Activated naive CD8-positive, alpha-beta T cell treated with anti-CD3 and anti-CD28 coated beads, Interleukin-2, amount 50 U/mL, for 24 hours (primary cell): Measurements from ENCODE around the gene CRYGN.

Experiments used
- ATAC-seq: fragments of 150-1000 bp; cut with Tn5 transposase; one replicate; pipeline ENCODE4 v1.10.0; 2021
- DNase-seq: peaks from one replicate; pipeline ENCODE4 v3.0.0; 2021
- H3K27ac Mint-ChIP-seq: one replicate; pipeline ENCODE4 v1.8.0; 2021; ENCODE audit warnings: mild to moderate bottlenecking, mixed read lengths
- H3K27me3 Mint-ChIP-seq: one replicate; pipeline ENCODE4 v1.8.0; 2021; ENCODE audit warnings: mixed read lengths
- H3K36me3 Mint-ChIP-seq: one replicate; pipeline ENCODE4 v1.8.0; 2021; ENCODE audit warnings: low read depth, mixed read lengths
- H3K4me1 Mint-ChIP-seq: one replicate; pipeline ENCODE4 v1.8.0; 2021; ENCODE audit warnings: mixed read lengths
- H3K4me3 Mint-ChIP-seq: one replicate; pipeline ENCODE4 v1.8.0; 2021; ENCODE audit warnings: mild to moderate bottlenecking, moderate library complexity, mixed read lengths
- H3K9me3 Mint-ChIP-seq: one replicate; pipeline ENCODE4 v1.8.0; 2021; ENCODE audit warnings: mixed read lengths

The CRYGN gene

GRCh38 chr7:151468217-151469018, 28.5 kb upstream of the CRYGN start:
- Mint-ChIP-seq H3K9me3 (peaks cover 12% of the 10 kb centered on the region), H3K27ac (peak overlapping the region; percentile 61), H3K36me3 (peaks cover 85% of the 10 kb centered on the region), H3K4me1 (peaks cover 32% of the 10 kb centered on the region), H3K27me3 (no peaks in the 10 kb centered on the region), H3K4me3 (no peak overlapping the region)
- ATAC-seq (no peak), DNase-seq (no peak)

GRCh38 chr7:151465169-151465568, 25.2 kb upstream of the CRYGN start:
- H3K4me1 Mint-ChIP-seq, result peaks cover 9% of the 10 kb centered on the region
- peaks cover 74% of the 10 kb centered on the region for H3K36me3 Mint-ChIP-seq
- peaks cover 4% of the 10 kb centered on the region for H3K27me3 Mint-ChIP-seq
- H3K9me3 Mint-ChIP-seq, result peaks cover 25% of the 10 kb centered on the region
- ATAC-seq (no peak), DNase-seq (no peak)
- H3K4me3 Mint-ChIP-seq, result no peak overlapping the region
- H3K27ac Mint-ChIP-seq, result no peak overlapping the region

- Mint-ChIP-seq H3K27me3 (peaks cover 6% of the 10 kb centered on the region), H3K9me3 (peaks cover 25% of the 10 kb centered on the region), H3K36me3 (peaks cover 47% of the 10 kb centered on the region), H3K4me3 (no peak overlapping the region), H3K27ac (no peak overlapping the region), H3K4me1 (no peaks in the 10 kb centered on the region)
- DNase-seq (no peak), ATAC-seq (no peak)
These were observed 22.4 kb upstream of the CRYGN start for GRCh38 chr7:151462306-151462779.

GRCh38 chr7:151461942-151462230, 21.9 kb upstream of the CRYGN start:
- Mint-ChIP-seq H3K9me3 (peaks cover 25% of the 10 kb centered on the region), H3K4me3 (no peak overlapping the region), H3K27ac (no peak overlapping the region), H3K27me3 (peaks cover 6% of the 10 kb centered on the region), H3K4me1 (no peaks in the 10 kb centered on the region), H3K36me3 (peaks cover 42% of the 10 kb centered on the region)
- ATAC-seq, result no peak
- DNase-seq, result no peak

DNA sequence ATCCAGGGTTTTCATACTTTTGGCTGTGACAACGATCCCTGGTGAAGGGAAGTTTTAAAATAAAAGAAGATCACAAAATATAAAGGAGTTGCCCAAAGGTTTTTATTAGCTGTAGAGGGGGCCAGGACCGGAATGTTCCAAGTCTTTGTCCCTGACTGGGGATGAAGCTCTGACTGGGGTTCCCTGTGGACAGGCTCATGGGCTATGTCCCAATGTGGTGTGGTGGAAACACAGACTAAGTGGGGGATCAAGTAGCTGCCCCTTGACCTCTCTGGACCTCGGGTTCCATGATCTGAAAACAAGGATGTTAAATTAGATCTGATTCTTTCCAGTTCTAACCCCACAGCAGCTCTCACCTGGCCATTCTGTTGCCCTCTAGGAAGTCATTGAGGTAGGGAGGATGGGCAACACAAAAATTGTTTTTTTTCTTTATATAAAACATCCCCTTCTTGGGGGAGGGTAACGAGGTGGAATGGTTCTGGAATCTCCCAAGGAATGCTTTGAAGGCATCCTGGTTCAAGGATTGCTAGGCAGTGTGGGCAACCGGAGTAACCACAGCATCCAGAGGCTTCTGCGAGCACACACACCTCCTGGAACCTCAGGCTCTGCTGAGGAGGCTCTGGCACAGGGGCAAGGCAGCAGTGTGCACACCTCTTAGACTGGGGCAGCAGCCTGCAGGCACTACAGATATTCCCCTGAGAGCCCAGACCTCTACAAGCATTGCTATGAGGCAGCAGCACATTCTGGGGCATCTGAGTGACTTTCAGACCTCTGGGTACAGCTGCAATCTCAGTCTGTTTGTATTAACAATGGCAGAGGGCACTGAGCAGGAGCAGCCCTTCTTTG, 21.4 kb upstream of the CRYGN start:
- Mint-ChIP-seq H3K4me3 (no peak overlapping the region), H3K27ac (no peak overlapping the region), H3K4me1 (no peaks in the 10 kb centered on the region), H3K27me3 (peaks cover 6% of the 10 kb centered on the region), H3K36me3 (peaks cover 41% of the 10 kb centered on the region), H3K9me3 (peaks cover 25% of the 10 kb centered on the region)
- ATAC-seq (no peak), DNase-seq (no peak)

DNA sequence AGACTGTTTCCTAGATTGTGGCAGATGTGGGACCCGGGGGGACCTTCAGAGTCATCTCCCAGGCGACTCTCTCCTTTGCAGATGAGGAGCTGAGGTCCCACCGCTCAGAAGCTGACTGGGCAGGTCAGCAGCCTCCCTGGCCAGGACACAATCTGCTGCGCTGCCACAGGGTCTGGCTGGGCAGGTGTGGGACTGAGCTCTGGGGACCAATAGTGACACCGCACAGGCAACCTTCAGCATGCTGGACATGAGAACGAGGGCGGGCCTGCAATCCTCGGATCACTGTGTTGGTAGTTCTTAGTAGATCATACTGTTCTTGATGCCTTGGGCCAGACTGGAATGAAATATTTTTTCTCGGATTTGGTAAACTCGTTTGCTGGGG, 20.5 kb upstream of the CRYGN start:
- peaks cover 25% of the 10 kb centered on the region for H3K9me3 Mint-ChIP-seq
- ATAC-seq, result no peak
- H3K27ac Mint-ChIP-seq, result no peak overlapping the region
- peaks cover 6% of the 10 kb centered on the region for H3K27me3 Mint-ChIP-seq
- no peak overlapping the region for H3K4me3 Mint-ChIP-seq
- H3K36me3 Mint-ChIP-seq, result peaks cover 32% of the 10 kb centered on the region
- DNase-seq, result no peak
- H3K4me1 Mint-ChIP-seq, result no peaks in the 10 kb centered on the region

DNA sequence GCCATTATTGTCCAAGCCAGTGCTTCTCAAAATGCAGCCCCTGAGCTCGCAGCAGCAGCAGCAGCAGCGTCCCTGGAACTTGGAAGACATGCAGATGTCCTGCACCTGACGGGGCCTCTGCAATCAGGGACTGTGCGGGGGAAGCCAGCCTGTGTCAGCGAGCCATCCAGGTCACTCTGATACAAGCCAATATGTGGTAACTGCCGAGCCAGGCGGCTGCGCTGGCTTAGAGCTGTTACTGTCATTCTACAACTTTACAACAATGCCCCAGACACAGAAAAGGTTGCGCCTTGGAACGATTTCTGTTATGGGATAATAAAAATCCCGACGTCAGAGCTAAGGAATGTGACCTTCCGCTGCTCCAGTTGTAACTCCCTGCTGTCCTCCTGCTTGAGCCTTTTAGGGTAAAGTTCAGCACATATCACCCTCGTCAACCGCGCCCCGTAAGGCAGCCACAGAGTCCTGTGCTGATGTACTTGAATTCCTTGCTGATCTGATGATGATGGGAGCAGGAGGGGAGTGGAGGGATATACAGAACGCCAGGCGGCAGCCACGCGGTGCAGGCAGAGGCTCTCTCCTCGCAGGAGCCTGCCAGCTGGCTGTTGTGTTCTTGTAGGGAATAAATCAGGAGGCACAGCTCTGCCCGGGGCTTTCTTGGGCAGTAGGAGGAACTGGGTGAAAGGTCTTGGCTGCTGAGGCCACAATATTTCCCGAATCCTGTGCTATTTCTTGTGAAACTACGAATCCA, 20.0 kb upstream of the CRYGN start:
- peaks cover 26% of the 10 kb centered on the region for H3K36me3 Mint-ChIP-seq
- H3K27me3 Mint-ChIP-seq, result peaks cover 6% of the 10 kb centered on the region
- DNase-seq (no peak), ATAC-seq (no peak)
- no peak overlapping the region for H3K27ac Mint-ChIP-seq
- peaks cover 25% of the 10 kb centered on the region for H3K9me3 Mint-ChIP-seq
- H3K4me3 Mint-ChIP-seq, result no peak overlapping the region
- H3K4me1 Mint-ChIP-seq, result no peaks in the 10 kb centered on the region

GRCh38 chr7:151457534-151457933, 17.6 kb upstream of the CRYGN start:
- DNase-seq (no peak), ATAC-seq (no peak)
- H3K27me3 Mint-ChIP-seq, result peaks cover 6% of the 10 kb centered on the region
- H3K4me3 Mint-ChIP-seq, result no peak overlapping the region
- H3K27ac Mint-ChIP-seq, result no peak overlapping the region
- H3K9me3 Mint-ChIP-seq, result peaks cover 4% of the 10 kb centered on the region
- peaks cover 5% of the 10 kb centered on the region for H3K36me3 Mint-ChIP-seq
- no peaks in the 10 kb centered on the region for H3K4me1 Mint-ChIP-seq

GRCh38 chr7:151456782-151457181, 16.8 kb upstream of the CRYGN start:
- Mint-ChIP-seq H3K27ac (no peak overlapping the region), H3K9me3 (no peaks in the 10 kb centered on the region), H3K27me3 (peaks cover 6% of the 10 kb centered on the region), H3K36me3 (peaks cover 2% of the 10 kb centered on the region), H3K4me3 (no peak overlapping the region), H3K4me1 (no peaks in the 10 kb centered on the region)
- no peak for DNase-seq
- ATAC-seq, result no peak

- Mint-ChIP-seq H3K27me3 (peaks cover 6% of the 10 kb centered on the region), H3K4me3 (no peak overlapping the region), H3K27ac (no peak overlapping the region), H3K36me3 (peaks cover 2% of the 10 kb centered on the region), H3K4me1 (no peaks in the 10 kb centered on the region), H3K9me3 (no peaks in the 10 kb centered on the region)
- ATAC-seq, result no peak
- no peak for DNase-seq
These were observed 16.3 kb upstream of the CRYGN start for GRCh38 chr7:151456276-151456675.

DNA sequence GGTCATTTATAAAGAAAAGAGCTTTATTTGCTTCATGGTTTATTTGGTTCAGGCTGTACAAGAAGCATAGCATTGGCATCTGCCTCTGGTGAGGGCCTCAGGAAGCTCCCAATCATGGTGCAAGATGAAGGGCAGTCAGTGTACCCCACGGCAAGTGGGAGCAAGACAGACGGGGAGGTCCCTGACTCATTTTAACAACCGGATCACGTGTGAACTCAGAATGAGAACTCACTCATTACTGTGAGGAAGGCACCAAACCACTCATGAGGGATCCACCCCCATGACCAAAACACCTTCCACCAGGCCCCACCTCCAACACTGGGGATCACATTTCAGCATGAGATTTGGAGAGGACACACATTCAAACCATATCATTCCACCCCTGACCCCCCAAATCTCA, 15.7 kb upstream of the CRYGN start:
- DNase-seq, result no peak
- no peak overlapping the region for H3K27ac Mint-ChIP-seq
- ATAC-seq, result no peak
- no peak overlapping the region for H3K4me3 Mint-ChIP-seq
- H3K36me3 Mint-ChIP-seq, result no peaks in the 10 kb centered on the region
- H3K9me3 Mint-ChIP-seq, result no peaks in the 10 kb centered on the region
- peaks cover 5% of the 10 kb centered on the region for H3K27me3 Mint-ChIP-seq
- no peaks in the 10 kb centered on the region for H3K4me1 Mint-ChIP-seq

DNA sequence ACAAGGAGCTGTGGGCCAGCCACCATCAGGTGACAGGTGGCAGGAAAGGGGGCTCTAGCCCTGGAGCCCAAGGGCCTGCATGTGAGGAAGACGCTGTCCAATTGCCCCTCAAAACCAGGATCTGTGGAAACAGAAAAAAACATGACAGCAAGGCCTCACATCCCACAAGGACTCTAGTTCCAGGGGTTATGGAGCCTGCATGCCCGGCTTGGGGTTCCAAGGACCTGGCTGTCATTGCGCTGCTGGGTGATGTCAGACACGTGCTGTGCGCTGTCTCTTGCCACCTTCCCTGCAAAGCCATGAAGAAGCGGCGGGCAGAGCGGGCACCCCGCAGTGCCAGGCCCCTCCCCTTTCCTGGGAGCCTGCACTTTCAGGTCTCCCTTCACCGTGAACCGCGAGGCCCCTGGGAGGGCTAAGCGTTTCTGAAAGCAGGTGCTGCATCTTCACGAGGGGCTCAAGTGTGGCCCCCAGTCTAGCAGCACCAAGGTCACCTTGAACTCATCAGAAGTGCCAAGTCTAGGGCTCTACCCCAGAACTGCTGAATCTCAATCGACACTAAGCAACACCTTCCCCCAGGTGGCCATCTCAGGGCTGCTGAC, 15.1 kb upstream of the CRYGN start:
- DNase-seq (no peak), ATAC-seq (no peak)
- no peak overlapping the region for H3K27ac Mint-ChIP-seq
- peaks cover 1% of the 10 kb centered on the region for H3K27me3 Mint-ChIP-seq
- H3K9me3 Mint-ChIP-seq, result no peaks in the 10 kb centered on the region
- H3K4me3 Mint-ChIP-seq, result no peak overlapping the region
- no peaks in the 10 kb centered on the region for H3K36me3 Mint-ChIP-seq
- H3K4me1 Mint-ChIP-seq, result no peaks in the 10 kb centered on the region

DNA sequence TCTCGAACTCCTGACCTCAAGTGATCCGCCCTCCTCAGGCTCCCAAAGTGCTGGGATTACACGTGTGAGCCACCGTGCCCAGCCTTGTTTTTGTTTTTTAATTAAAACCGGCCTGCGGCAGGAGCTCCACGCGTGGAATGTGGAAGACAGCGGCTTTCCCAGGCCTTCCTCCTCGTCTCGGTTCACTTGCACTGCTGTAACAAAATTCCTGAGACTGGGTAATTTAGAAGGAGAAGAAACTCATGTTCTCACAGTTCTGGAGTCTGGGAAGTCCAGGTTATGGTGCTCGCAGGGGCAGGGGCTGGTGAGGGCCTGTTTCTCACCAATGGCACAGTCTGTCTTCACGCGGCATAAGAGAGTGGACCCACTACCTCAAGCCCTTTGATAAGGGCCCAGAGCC, 14.4 kb upstream of the CRYGN start:
- DNase-seq (no peak), ATAC-seq (no peak)
- Mint-ChIP-seq H3K9me3 (no peaks in the 10 kb centered on the region), H3K36me3 (no peaks in the 10 kb centered on the region), H3K27me3 (peaks cover 5% of the 10 kb centered on the region), H3K27ac (no peak overlapping the region), H3K4me3 (no peak overlapping the region), H3K4me1 (peaks cover 4% of the 10 kb centered on the region)

- H3K27ac Mint-ChIP-seq, result no peak overlapping the region
- ATAC-seq (no peak), DNase-seq (no peak)
- H3K9me3 Mint-ChIP-seq, result no peaks in the 10 kb centered on the region
- peaks cover 3% of the 10 kb centered on the region for H3K27me3 Mint-ChIP-seq
- H3K4me3 Mint-ChIP-seq, result no peak overlapping the region
- peaks cover 4% of the 10 kb centered on the region for H3K4me1 Mint-ChIP-seq
- no peaks in the 10 kb centered on the region for H3K36me3 Mint-ChIP-seq
These were observed 13.4 kb upstream of the CRYGN start for GRCh38 chr7:151453326-151453791.
